Stimulated activated effector memory CD8-positive, alpha-beta T cell treated with anti-CD3 and anti-CD28 coated beads, Interleukin-12 subunit alpha, Interleukin-12 subunit beta, amount 100 ng/mL, for 72 hours (primary cell): ENCODE measurements around the gene TOX4.
"Not testable (repeated sequence)": the region's sequence is repeated elsewhere in the genome, so short reads cannot be mapped to it uniquely, and the experiment has no call there.

Experiments
- ATAC-seq: fragments of 150-1000 bp; cut with Tn5 transposase; 2 replicates; pipeline ENCODE4 v1.10.0; 2021
- DNase-seq, 2 donors: peaks; one replicate each; pipeline ENCODE4 v3.0.0; 2021 to 2022; ENCODE audit warnings: low spot score in 2 of 2
- H3K27ac Mint-ChIP-seq: one replicate; pipeline ENCODE4 v1.8.0; 2022; ENCODE audit warnings: mild to moderate bottlenecking, mixed read lengths
- H3K36me3 Mint-ChIP-seq: one replicate; pipeline ENCODE4 v1.8.0; 2022; ENCODE audit warnings: mild to moderate bottlenecking, mixed read lengths
- H3K4me1 Mint-ChIP-seq: one replicate; pipeline ENCODE4 v1.8.0; 2022; ENCODE audit warnings: mixed read lengths
- H3K4me3 Mint-ChIP-seq: one replicate; pipeline ENCODE4 v1.8.0; 2022; ENCODE audit warnings: mild to moderate bottlenecking, mixed read lengths
- H3K9me3 Mint-ChIP-seq: one replicate; pipeline ENCODE4 v1.8.0; 2022; ENCODE audit warnings: mixed read lengths

The TOX4 gene

DNA sequence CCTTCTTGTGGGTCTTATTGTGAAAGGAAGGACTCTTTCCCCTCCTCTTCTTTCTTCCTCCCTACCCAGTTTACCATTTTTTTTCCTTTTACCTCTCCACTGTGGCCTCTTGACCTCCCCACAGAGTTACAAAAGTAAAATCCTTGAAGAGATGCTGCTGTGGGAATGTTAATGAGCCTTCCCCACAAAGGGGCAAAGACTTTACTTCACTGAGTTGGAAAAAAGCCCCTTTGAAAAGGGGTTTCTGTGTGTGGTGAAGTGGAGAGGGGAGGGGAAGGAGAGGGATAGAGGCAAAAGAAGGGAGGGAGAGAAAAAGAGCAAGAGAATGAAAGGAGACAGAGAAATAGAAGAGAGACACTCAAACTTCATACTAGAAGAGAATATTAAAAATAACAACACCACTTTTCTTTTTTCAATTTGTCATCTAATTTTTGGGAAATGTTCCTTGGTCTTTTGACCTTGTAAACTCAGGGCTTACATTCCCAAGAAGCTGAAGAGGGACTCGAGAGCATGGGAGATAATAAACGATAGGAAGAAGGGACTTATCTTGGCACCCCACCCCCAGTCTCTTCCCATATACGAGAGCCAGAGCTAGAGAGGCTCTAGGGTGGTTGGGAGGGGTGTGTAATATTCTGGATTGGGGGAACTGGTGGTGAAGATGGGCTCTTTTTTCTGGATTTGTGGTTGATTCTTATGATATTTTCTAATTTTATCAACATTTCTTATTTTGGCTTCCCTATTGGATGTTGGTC, 62.4 kb downstream of the TOX4 start:
- no peak overlapping the region for H3K4me3 Mint-ChIP-seq
- H3K9me3 Mint-ChIP-seq, result no peaks in the 10 kb centered on the region
- ATAC-seq (no peak), DNase-seq (no peak)
- peaks cover 6% of the 10 kb centered on the region for H3K4me1 Mint-ChIP-seq
- no peaks in the 10 kb centered on the region for H3K36me3 Mint-ChIP-seq
- no peak overlapping the region for H3K27ac Mint-ChIP-seq

DNA sequence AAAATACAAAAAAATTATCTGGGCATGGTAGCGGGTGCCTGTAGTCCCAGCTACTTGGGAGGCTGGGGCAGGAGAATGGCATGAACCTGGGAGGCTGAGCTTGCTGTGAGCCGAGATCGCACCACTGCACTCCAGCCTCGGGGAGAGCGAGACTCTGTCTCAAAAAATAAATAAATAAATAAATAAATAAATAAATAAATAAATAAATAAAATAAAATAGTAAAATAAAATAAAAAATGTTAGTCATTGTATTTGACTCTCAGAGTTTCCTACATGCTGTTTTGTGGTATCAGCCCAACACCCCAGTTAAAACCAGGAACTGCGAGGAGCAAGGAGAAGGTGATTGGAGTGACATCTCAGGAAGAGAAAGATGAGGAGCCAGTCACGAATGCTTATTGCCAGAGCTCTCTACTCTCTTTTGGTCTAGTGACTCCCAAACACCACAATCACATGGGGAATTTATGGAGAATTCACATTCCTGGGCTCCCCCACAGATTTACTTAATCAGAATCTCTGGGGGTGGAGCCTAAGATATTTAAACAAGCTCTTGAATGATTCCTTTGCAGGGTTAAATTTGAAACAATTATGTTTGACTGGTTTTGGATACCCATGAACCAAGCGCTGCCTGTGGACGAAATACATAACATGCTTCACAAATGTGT, 64.5 kb downstream of the TOX4 start:
- Mint-ChIP-seq H3K4me3 (no peak overlapping the region), H3K27ac (no peak overlapping the region), H3K36me3 (no peaks in the 10 kb centered on the region), H3K9me3 (no peaks in the 10 kb centered on the region), H3K4me1 (peaks cover 6% of the 10 kb centered on the region)
- DNase-seq (no peak), ATAC-seq (no peak)

DNA sequence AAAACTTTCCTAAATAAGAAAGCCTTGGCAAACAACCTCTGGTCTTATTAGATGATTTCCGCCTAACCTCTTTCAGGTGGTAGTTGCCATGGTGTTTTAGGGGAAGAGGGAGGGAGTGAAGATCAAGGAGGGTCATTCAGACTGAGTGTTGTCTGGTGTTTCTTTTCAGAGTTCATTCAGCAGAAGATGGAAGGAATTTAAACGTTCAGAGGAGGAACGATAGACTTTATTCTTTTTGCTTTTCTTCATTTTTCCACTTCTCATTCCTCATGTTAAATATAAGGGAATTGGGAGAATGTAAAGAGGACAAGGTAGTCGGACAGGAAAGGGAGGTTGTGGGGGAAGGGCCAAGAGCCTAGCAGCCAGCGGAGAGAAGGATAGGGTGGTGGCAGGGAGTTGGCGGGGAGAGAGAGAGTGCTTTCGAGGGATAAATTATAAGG, 66.5 kb downstream of the TOX4 start:
- DNase-seq (no peak), ATAC-seq (no peak)
- Mint-ChIP-seq H3K4me1 (no peaks in the 10 kb centered on the region), H3K36me3 (no peaks in the 10 kb centered on the region), H3K4me3 (no peak overlapping the region), H3K9me3 (no peaks in the 10 kb centered on the region), H3K27ac (no peak overlapping the region)

DNA sequence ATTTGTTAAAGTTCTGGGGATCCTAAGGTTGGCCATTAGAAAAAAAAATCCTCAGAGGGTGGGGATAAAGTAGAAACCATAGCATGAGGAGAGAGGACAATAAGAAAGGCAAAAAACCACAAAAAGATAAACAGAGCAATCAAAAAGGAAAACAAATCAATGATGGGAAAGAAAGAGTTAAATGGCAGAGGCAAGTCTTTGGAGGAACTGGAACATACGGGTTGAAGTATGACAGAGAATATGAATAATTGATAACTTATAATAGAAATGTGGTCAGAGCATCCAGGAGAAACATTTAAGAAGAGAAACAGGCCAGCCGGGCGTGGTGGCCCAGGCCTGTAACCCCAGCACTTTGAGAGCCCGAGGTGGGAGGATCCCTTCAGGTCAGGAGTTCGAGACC, 67.0 kb downstream of the TOX4 start:
- ATAC-seq (no peak), DNase-seq (no peak)
- no peak overlapping the region for H3K4me3 Mint-ChIP-seq
- H3K4me1 Mint-ChIP-seq, result no peaks in the 10 kb centered on the region
- H3K27ac Mint-ChIP-seq, result no peak overlapping the region
- H3K36me3 Mint-ChIP-seq, result no peaks in the 10 kb centered on the region
- H3K9me3 Mint-ChIP-seq, result no peaks in the 10 kb centered on the region

DNA sequence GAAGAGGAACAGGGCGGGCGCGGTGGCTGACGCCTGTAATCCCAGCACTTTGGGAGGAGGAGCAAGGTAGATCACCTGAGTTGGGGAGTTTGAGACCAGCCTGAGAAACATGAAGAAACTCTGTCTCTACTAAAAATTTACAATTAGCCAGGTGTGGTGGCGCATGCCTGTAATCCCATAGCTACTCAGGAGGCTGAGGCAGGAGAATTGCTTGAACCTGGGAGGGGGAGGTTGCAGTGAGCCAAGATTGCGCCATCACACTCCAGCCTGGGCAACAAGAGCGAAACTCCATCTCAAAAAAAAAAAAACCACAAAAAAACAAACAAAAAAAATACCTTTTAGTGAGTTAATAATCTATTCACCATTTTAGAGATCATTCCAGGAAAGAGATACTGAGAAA, 67.6 kb downstream of the TOX4 start:
- H3K4me3 Mint-ChIP-seq, H3K4me1 Mint-ChIP-seq, DNase-seq, ATAC-seq, H3K36me3 Mint-ChIP-seq, H3K27ac Mint-ChIP-seq, H3K9me3 Mint-ChIP-seq: not testable (repeated sequence)
